ENCODE data around the gene GSDME. TPM values are rescaled to one million over a fixed set of nuclear protein-coding genes. Genes with fewer than 3 reads are reported as not detected.

The GSDME gene
- total RNA-seq, 1 experiment from 2014 or later: 0.48 TPM

GRCh38 chr7:24786306-24786705 is 29.0 kb upstream of the GSDME start:
- Histone ChIP-seq H3K36me3 (replicated peaks; ENCODE audit: control insufficient read depth, insufficient read depth, low read length) (no peaks in the 10 kb centered on the region), H3K27me3 (ENCODE audit: control insufficient read depth, insufficient read depth, low read length) (no peaks in the 10 kb centered on the region), H3K4me3 (ENCODE audit: insufficient read depth, low read depth, low read length) (no peak overlapping the region)
- no peak for DNase-seq

GRCh38 chr7:24784277-24784676 is 27.0 kb upstream of the GSDME start:
- no peaks in the 10 kb centered on the region for H3K36me3 ChIP-seq (replicated peaks; ENCODE audit: control insufficient read depth, insufficient read depth, low read length)
- no peaks in the 10 kb centered on the region for H3K27me3 ChIP-seq (ENCODE audit: control insufficient read depth, insufficient read depth, low read length)
- no peak overlapping the region for H3K4me3 ChIP-seq (ENCODE audit: insufficient read depth, low read depth, low read length)
- DNase-seq: no peak

GRCh38 chr7:24783698-24784097 is 26.4 kb upstream of the GSDME start:
- DNase-seq: no peak
- H3K36me3 ChIP-seq (replicated peaks; ENCODE audit: control insufficient read depth, insufficient read depth, low read length): no peaks in the 10 kb centered on the region
- H3K4me3 ChIP-seq (ENCODE audit: insufficient read depth, low read depth, low read length): no peak overlapping the region
- H3K27me3 ChIP-seq (ENCODE audit: control insufficient read depth, insufficient read depth, low read length): no peaks in the 10 kb centered on the region

GRCh38 chr7:24781106-24781505 is 23.8 kb upstream of the GSDME start:
- Histone ChIP-seq H3K4me3 (ENCODE audit: insufficient read depth, low read depth, low read length) (no peak overlapping the region), H3K27me3 (ENCODE audit: control insufficient read depth, insufficient read depth, low read length) (no peaks in the 10 kb centered on the region), H3K36me3 (replicated peaks; ENCODE audit: control insufficient read depth, insufficient read depth, low read length) (no peaks in the 10 kb centered on the region)
- no peak for DNase-seq

- Histone ChIP-seq H3K4me3 (ENCODE audit: insufficient read depth, low read depth, low read length) (no peak overlapping the region), H3K36me3 (replicated peaks; ENCODE audit: control insufficient read depth, insufficient read depth, low read length) (no peaks in the 10 kb centered on the region), H3K27me3 (ENCODE audit: control insufficient read depth, insufficient read depth, low read length) (no peaks in the 10 kb centered on the region)
- DNase-seq: no peak
Observed at GRCh38 chr7:24779283-24779655, 22.0 kb upstream of the GSDME start.

- Histone ChIP-seq H3K4me3 (ENCODE audit: insufficient read depth, low read depth, low read length) (no peak overlapping the region), H3K36me3 (replicated peaks; ENCODE audit: control insufficient read depth, insufficient read depth, low read length) (no peaks in the 10 kb centered on the region), H3K27me3 (ENCODE audit: control insufficient read depth, insufficient read depth, low read length) (no peaks in the 10 kb centered on the region)
- no peak for DNase-seq
Observed at GRCh38 chr7:24778543-24779282, 21.4 kb upstream of the GSDME start.

- DNase-seq: no peak
- H3K4me3 ChIP-seq (ENCODE audit: insufficient read depth, low read depth, low read length): no peak overlapping the region
- no peaks in the 10 kb centered on the region for H3K36me3 ChIP-seq (replicated peaks; ENCODE audit: control insufficient read depth, insufficient read depth, low read length)
- H3K27me3 ChIP-seq (ENCODE audit: control insufficient read depth, insufficient read depth, low read length): no peaks in the 10 kb centered on the region
Observed at GRCh38 chr7:24777806-24778205, 20.5 kb upstream of the GSDME start.

GRCh38 chr7:24773646-24774045 is 16.4 kb upstream of the GSDME start:
- Histone ChIP-seq H3K27me3 (ENCODE audit: control insufficient read depth, insufficient read depth, low read length) (no peaks in the 10 kb centered on the region), H3K36me3 (replicated peaks; ENCODE audit: control insufficient read depth, insufficient read depth, low read length) (no peaks in the 10 kb centered on the region), H3K4me3 (ENCODE audit: insufficient read depth, low read depth, low read length) (no peak overlapping the region)
- DNase-seq: no peak

- no peak overlapping the region for H3K4me3 ChIP-seq (ENCODE audit: insufficient read depth, low read depth, low read length)
- DNase-seq: no peak
Observed at GRCh38 chr7:24769851-24770250, 12.6 kb upstream of the GSDME start.

GRCh38 chr7:24769014-24769830 is 12.0 kb upstream of the GSDME start:
- Histone ChIP-seq H3K4me3 (ENCODE audit: insufficient read depth, low read depth, low read length) (no peak overlapping the region), H3K36me3 (replicated peaks; ENCODE audit: control insufficient read depth, insufficient read depth, low read length) (no peaks in the 10 kb centered on the region), H3K27me3 (ENCODE audit: control insufficient read depth, insufficient read depth, low read length) (no peaks in the 10 kb centered on the region)
- no peak for DNase-seq

More at GRCh38 chr7:24769851-24770250, 12.6 kb upstream of the GSDME start:
- H3K36me3 ChIP-seq (replicated peaks; ENCODE audit: control insufficient read depth, insufficient read depth, low read length): no peaks in the 10 kb centered on the region
- H3K27me3 ChIP-seq (ENCODE audit: control insufficient read depth, insufficient read depth, low read length): no peaks in the 10 kb centered on the region

- H3K36me3 ChIP-seq (replicated peaks; ENCODE audit: control insufficient read depth, insufficient read depth, low read length): no peaks in the 10 kb centered on the region
- no peak for DNase-seq
- no peak overlapping the region for H3K4me3 ChIP-seq (ENCODE audit: insufficient read depth, low read depth, low read length)
- no peaks in the 10 kb centered on the region for H3K27me3 ChIP-seq (ENCODE audit: control insufficient read depth, insufficient read depth, low read length)
Observed at GRCh38 chr7:24767878-24768569, 10.8 kb upstream of the GSDME start.

GRCh38 chr7:24764972-24765744 is 7.9 kb upstream of the GSDME start:
- no peaks in the 10 kb centered on the region for H3K36me3 ChIP-seq (replicated peaks; ENCODE audit: control insufficient read depth, insufficient read depth, low read length)
- no peaks in the 10 kb centered on the region for H3K27me3 ChIP-seq (ENCODE audit: control insufficient read depth, insufficient read depth, low read length)
- no peak overlapping the region for H3K4me3 ChIP-seq (ENCODE audit: insufficient read depth, low read depth, low read length)
- DNase-seq: no peak

- DNase-seq: no peak
- Histone ChIP-seq H3K4me3 (ENCODE audit: insufficient read depth, low read depth, low read length) (no peak overlapping the region), H3K27me3 (ENCODE audit: control insufficient read depth, insufficient read depth, low read length) (peaks cover 2% of the 10 kb centered on the region; the same call in 1 of the 2 replicates), H3K36me3 (replicated peaks; ENCODE audit: control insufficient read depth, insufficient read depth, low read length) (no peaks in the 10 kb centered on the region)
Observed at GRCh38 chr7:24764011-24764410, 6.7 kb upstream of the GSDME start.

- Histone ChIP-seq H3K27me3 (ENCODE audit: control insufficient read depth, insufficient read depth, low read length) (peaks cover 8% of the 10 kb centered on the region), H3K36me3 (replicated peaks; ENCODE audit: control insufficient read depth, insufficient read depth, low read length) (no peaks in the 10 kb centered on the region), H3K4me3 (ENCODE audit: insufficient read depth, low read depth, low read length) (no peak overlapping the region)
- no peak for DNase-seq
Observed at GRCh38 chr7:24763303-24763901, 6.1 kb upstream of the GSDME start.

Data from H7 (cell line).